Neural cell (in vitro differentiated cells): Measurements from ENCODE around the gene SLC9A7. TPM values are rescaled to one million over a fixed set of nuclear protein-coding genes. Genes with fewer than 3 reads are reported as not detected.

ENCODE experiments used
- H2AFZ ChIP-seq: fragments of 200-600, 300-800 bp; sonication (generic), shearing (Covaris generic); 2 replicates; pipeline ENCODE4 v1.6.0; 2014; ENCODE audit warnings: low read depth, mild to moderate bottlenecking, antibody characterized with exemption, low read length, moderate library complexity
- H3F3A ChIP-seq: fragments of 200-600 bp; shearing (Covaris generic); 2 replicates; pipeline ENCODE4 v1.6.1; 2016; ENCODE audit warnings: mild to moderate bottlenecking, moderate library complexity, mixed read lengths, antibody characterized with exemption, low read length; ENCODE audit not compliant: insufficient read depth, poor library complexity, severe bottlenecking
- H3K27ac ChIP-seq: fragments of 200-600, 300-800 bp; sonication (generic), shearing (Covaris generic); 2 replicates; pipeline ENCODE4 v1.5.1; 2014; ENCODE audit warnings: mild to moderate bottlenecking, low read length, moderate library complexity
- H3K27me3 ChIP-seq: fragments of 300-800, 200-600 bp; sonication (generic), shearing (Covaris generic); 2 replicates; pipeline ENCODE4 v1.6.0; 2014; ENCODE audit warnings: mild to moderate bottlenecking, low read depth, low read length, moderate library complexity; ENCODE audit not compliant: insufficient read depth
- H3K36me3 ChIP-seq: fragments of 300-800, 200-600 bp; sonication (generic), shearing (Covaris generic); 2 replicates; pipeline ENCODE4 v1.5.1; 2014; ENCODE audit warnings: mild to moderate bottlenecking, antibody characterized with exemption, low read length, moderate library complexity; ENCODE audit not compliant: insufficient read depth
- H3K4me2 ChIP-seq: fragments of 300-800, 200-600 bp; sonication (generic), shearing (Covaris generic); 2 replicates; pipeline ENCODE4 v1.6.0; 2014; ENCODE audit warnings: mild to moderate bottlenecking, low read length
- H3K4me3 ChIP-seq: fragments of 300-800, 200-600 bp; sonication (generic), shearing (Covaris generic); 2 replicates; pipeline ENCODE4 v1.5.1; 2014; ENCODE audit warnings: mild to moderate bottlenecking, low read length, moderate library complexity
- H3K79me2 ChIP-seq: fragments of 200-600 bp; shearing (Covaris generic); replicated peaks from 2 replicates; pipeline ENCODE4 v1.6.0; 2014; ENCODE audit warnings: mild to moderate bottlenecking, low read length, moderate library complexity; ENCODE audit not compliant: insufficient read depth
- H3K9ac ChIP-seq: fragments of 300-800, 200-600 bp; sonication (generic), shearing (Covaris generic); 2 replicates; pipeline ENCODE4 v1.6.1; 2016; ENCODE audit warnings: mild to moderate bottlenecking, low read length, mixed read lengths
- H3K9me2 ChIP-seq: fragments of 200-600 bp; shearing (Covaris generic); 2 replicates; pipeline ENCODE4 v1.6.1; 2016; ENCODE audit warnings: mild to moderate bottlenecking, low read length, mixed read lengths; ENCODE audit not compliant: insufficient read depth
- H3K9me3 ChIP-seq: fragments of 200-600, 300-800 bp; sonication (generic), shearing (Covaris generic); 2 replicates; pipeline ENCODE4 v1.6.1; 2016; ENCODE audit warnings: mild to moderate bottlenecking, mixed run types, low read length, moderate library complexity, mixed read lengths
- H4K20me1 ChIP-seq: fragments of 200-600 bp; shearing (Covaris generic); 2 replicates; pipeline ENCODE4 v1.6.1; 2016; ENCODE audit warnings: mild to moderate bottlenecking, mixed run types; ENCODE audit not compliant: insufficient read depth
- CTCF ChIP-seq: fragments of 450-650 bp; IDR thresholded peaks from 2 replicates; pipeline ENCODE4 v1.5.1; 2014; ENCODE audit warnings: antibody characterized with exemption, mild to moderate bottlenecking, moderate library complexity; ENCODE audit not compliant: poor library complexity, severe bottlenecking
- EP300 ChIP-seq: fragments of 450-650 bp; conservative IDR thresholded peaks from 2 replicates; pipeline ENCODE4 v1.6.1; 2014; ENCODE audit warnings: antibody characterized with exemption, mild to moderate bottlenecking, moderate library complexity; ENCODE audit not compliant: poor library complexity, severe bottlenecking
- EZH2 ChIP-seq: fragments of 200-600, 300-800 bp; shearing (Covaris generic), sonication (generic); IDR thresholded peaks from 2 replicates; pipeline ENCODE4 v1.6.1; 2014; ENCODE audit warnings: antibody characterized with exemption, low read length, borderline replicate concordance, mild to moderate bottlenecking; ENCODE audit not compliant: insufficient read depth, poor library complexity, severe bottlenecking
- MXI1 ChIP-seq: fragments of 450-650 bp; conservative IDR thresholded peaks from 2 replicates; pipeline ENCODE4 v1.6.1; 2014; ENCODE audit warnings: antibody characterized with exemption, mild to moderate bottlenecking; ENCODE audit not compliant: poor library complexity, severe bottlenecking
- POLR2AphosphoS5 ChIP-seq: IDR thresholded peaks from 2 replicates; pipeline ENCODE4 v1.6.1; 2012
- RAD21 ChIP-seq: fragments of 450-650 bp; conservative IDR thresholded peaks from 2 replicates; pipeline ENCODE4 v1.6.1; 2014; ENCODE audit warnings: antibody characterized with exemption, mild to moderate bottlenecking, moderate library complexity
- REST ChIP-seq: IDR thresholded peaks from 2 replicates; pipeline ENCODE4 v1.6.1; 2012; ENCODE audit warnings: borderline replicate concordance
- SMC3 ChIP-seq: fragments of 450-650 bp; conservative IDR thresholded peaks from 2 replicates; pipeline ENCODE4 v1.6.1; 2014; ENCODE audit warnings: antibody characterized with exemption, mild to moderate bottlenecking, moderate library complexity; ENCODE audit not compliant: poor library complexity
- TAF1 ChIP-seq: IDR thresholded peaks from 2 replicates; pipeline ENCODE4 v1.6.1; 2012; ENCODE audit warnings: low read depth
- polyA plus RNA-seq: library from polyadenylated mRNA; depleted of rRNA; stranded (reverse); fragments of >200 nt; gene quantifications from 2 replicates; pipeline ENCODE4 v1.2.3, GENCODE V29; 2014

SLC9A7 gene
- polyA plus RNA-seq, 1 donor from 2014 or later = 12.1 TPM

GRCh38 chrX:46722742-46723568, 36.0 kb downstream of the SLC9A7 start:
- no peaks in the 10 kb centered on the region for H4K20me1 ChIP-seq
- no peaks in the 10 kb centered on the region for H3K79me2 ChIP-seq
- no peaks in the 10 kb centered on the region for H3F3A ChIP-seq
- no peak overlapping the region for H2AFZ ChIP-seq
- no peak overlapping the region for H3K27ac ChIP-seq
- no peaks in the 10 kb centered on the region for H3K9me3 ChIP-seq
- no peaks in the 10 kb centered on the region for H3K36me3 ChIP-seq
- no peaks in the 10 kb centered on the region for H3K9me2 ChIP-seq
- no peak overlapping the region for H3K4me3 ChIP-seq
- H3K9ac ChIP-seq = no peak overlapping the region
- no peaks in the 10 kb centered on the region for H3K27me3 ChIP-seq
- TF ChIP-seq MXI1 = no peak
- no peak for TF ChIP-seq EZH2
- TF ChIP-seq POLR2AphosphoS5 = no peak
- TF ChIP-seq TAF1 = no peak
- no peak for TF ChIP-seq CTCF
- no peak for TF ChIP-seq REST
- TF ChIP-seq EP300 = no peak
- no peak for TF ChIP-seq SMC3
- no peak for TF ChIP-seq RAD21
- no peak overlapping the region for H3K4me2 ChIP-seq

GRCh38 chrX:46716796-46717195, 42.1 kb downstream of the SLC9A7 start:
- Histone ChIP-seq H3K9ac (no peak overlapping the region), H3K79me2 (no peaks in the 10 kb centered on the region), H3K9me3 (no peaks in the 10 kb centered on the region), H3K27ac (no peak overlapping the region), H3K9me2 (no peaks in the 10 kb centered on the region), H3K27me3 (no peaks in the 10 kb centered on the region), H4K20me1 (no peaks in the 10 kb centered on the region), H3K4me2 (no peak overlapping the region), H3K36me3 (no peaks in the 10 kb centered on the region), H3K4me3 (no peak overlapping the region), H2AFZ (no peak overlapping the region), H3F3A (no peaks in the 10 kb centered on the region)
- no peak for TF ChIP-seq EP300
- no peak for TF ChIP-seq EZH2
- TF ChIP-seq REST = no peak
